Activated CD4-positive, alpha-beta T cell treated with anti-CD3 and anti-CD28 coated beads, Interleukin-2, amount 10 ng/mL, durations not matched to agents 7 days and 5 days (primary cell): Measurements from ENCODE around the gene NTN3. TPM values are rescaled to one million over a fixed set of nuclear protein-coding genes. Genes with fewer than 3 reads are reported as not detected.

ENCODE experiments used
- CTCF ChIA-PET: fragments of 350-600 bp; sonication (Branson Sonifier 250); formaldehyde crosslinking; loops from one replicate; lab custom pipeline; 2021; ENCODE audit warnings: antibody characterized with exemption; lab: Charles Lee
- POLR2A ChIA-PET: fragments of 350-600 bp; sonication (Branson Sonifier 250); formaldehyde crosslinking; loops from one replicate; lab custom pipeline; 2021; ENCODE audit warnings: antibody characterized with exemption; lab: Charles Lee
- DNase-seq: peaks from one replicate; pipeline ENCODE4 v3.0.0-alpha.2; 2020
- H3K27ac Mint-ChIP-seq: one replicate; pipeline ENCODE4 v1.8.0; 2021; ENCODE audit warnings: mild to moderate bottlenecking, moderate library complexity, mixed read lengths
- H3K27me3 Mint-ChIP-seq: one replicate; pipeline ENCODE4 v1.8.0; 2021; ENCODE audit warnings: mixed read lengths
- H3K36me3 Mint-ChIP-seq: one replicate; pipeline ENCODE4 v1.8.0; 2021; ENCODE audit warnings: low read depth, mixed read lengths
- H3K4me1 Mint-ChIP-seq: one replicate; pipeline ENCODE4 v1.8.0; 2021; ENCODE audit warnings: mixed read lengths
- H3K4me3 Mint-ChIP-seq: one replicate; pipeline ENCODE4 v1.8.0; 2021; ENCODE audit warnings: mild to moderate bottlenecking, moderate library complexity, mixed read lengths
- H3K9me3 Mint-ChIP-seq: one replicate; pipeline ENCODE4 v1.8.0; 2021; ENCODE audit warnings: mixed read lengths
- total RNA-seq, 2 experiments: library from RNA; stranded (reverse); gene quantifications; one replicate each; pipeline ENCODE4 v1.2.3, GENCODE V29; 2021

NTN3 gene
- total RNA-seq, 2 experiments from 2014 or later, result not detected

DNA sequence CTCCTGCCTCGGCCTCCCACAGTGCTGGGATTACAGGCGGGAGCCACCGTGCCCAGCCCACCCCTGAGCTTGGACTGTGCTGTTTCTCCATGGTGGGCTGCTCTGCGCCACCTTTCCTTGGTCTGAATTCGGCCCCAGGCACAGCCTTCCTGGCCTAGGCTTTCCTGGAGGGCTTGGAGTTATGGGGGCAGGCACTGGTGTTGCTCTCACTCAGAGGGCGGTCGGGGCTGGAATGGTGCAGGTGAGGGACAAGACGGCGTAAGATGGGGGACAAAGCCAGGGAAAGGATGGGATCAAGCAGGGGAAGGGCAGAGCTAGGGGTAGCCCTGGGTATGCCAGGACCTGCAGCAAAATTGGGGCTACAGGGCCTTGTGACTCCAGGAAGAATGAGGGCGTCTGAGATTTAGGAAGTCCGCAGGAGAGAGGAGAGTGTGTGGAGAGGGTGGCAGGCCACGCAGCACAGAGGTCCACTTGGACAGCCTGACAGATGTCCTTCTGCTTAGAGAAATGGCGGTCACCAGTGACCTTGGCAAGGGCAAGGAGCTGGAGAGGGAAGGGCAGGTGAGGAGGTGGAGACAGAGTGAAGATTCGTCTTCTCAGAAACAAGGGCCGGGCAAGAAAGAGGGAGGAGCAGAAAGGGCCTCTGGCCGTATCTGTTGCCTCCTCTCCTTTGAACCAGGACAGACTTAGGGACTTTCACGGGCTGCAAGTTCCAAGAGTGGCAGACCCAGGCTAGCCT lies 41.1 kb downstream of the NTN3 start:
- Mint-ChIP-seq H3K9me3 (no peaks in the 10 kb centered on the region), H3K4me1 (peaks cover 44% of the 10 kb centered on the region), H3K36me3 (peaks cover 7% of the 10 kb centered on the region), H3K27me3 (no peaks in the 10 kb centered on the region), H3K27ac (peak overlapping the region; percentile 95), H3K4me3 (peak overlapping the region; percentile 86)
- ChIA-PET POLR2A (no interaction called here), CTCF (interaction anchor here (2.4 kb wide), 1 partner anchor 11 kb away, joined by 9 read pairs; no protein-coding TSS in a partner anchor)
- no peak for DNase-seq

DNA sequence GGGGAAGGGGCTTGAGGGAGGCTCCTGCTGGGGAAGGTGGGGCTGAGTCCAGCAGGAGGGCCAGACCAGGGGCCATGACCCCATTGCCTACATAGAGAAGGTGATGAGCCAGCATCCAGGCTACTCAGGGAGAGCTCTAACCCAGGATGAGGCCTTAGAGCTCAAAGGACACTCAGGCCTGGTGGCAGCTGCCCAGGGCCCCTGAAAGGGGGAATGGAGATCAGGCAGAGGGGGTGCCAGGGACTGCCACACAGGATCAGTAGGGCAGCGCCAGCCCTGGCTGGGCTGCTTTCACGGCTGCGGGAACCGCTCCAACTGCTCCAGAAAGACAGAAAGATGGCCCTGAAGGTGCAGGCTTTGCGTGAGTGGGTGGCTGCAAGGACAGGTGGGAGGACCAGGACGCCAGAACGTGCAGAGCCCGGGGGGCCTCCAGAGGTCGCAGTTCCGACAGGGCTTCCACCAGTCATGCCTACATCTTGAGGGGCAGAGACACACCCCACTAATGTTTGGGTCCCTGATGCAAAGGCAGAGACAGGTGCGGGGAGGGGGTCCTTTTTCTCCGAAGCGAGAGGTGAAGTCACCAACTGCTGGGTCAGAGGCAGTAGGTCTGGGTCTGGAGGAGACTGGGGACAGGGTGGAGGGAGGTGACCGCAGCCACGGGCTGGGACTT lies 41.8 kb downstream of the NTN3 start:
- Mint-ChIP-seq H3K4me3 (peak overlapping the region; percentile 86), H3K27ac (peak overlapping the region; percentile 95), H3K9me3 (no peaks in the 10 kb centered on the region), H3K27me3 (no peaks in the 10 kb centered on the region), H3K36me3 (peaks cover 7% of the 10 kb centered on the region), H3K4me1 (peaks cover 48% of the 10 kb centered on the region)
- ChIA-PET CTCF (interaction anchor here (2.4 kb wide), 1 partner anchor 12 kb away, joined by 9 read pairs; no protein-coding TSS in a partner anchor), POLR2A (no interaction called here)
- DNase-seq, result peak; percentile 26

GRCh38 chr16:2513405-2514332 lies 42.6 kb downstream of the NTN3 start, which contains the start of gene ATP6V0C:
TSS of gene ATP6V0C (plus strand) at chr16:2513952. CDS start at chr16:2514104, 152 bp downstream.
- ChIA-PET CTCF (interaction anchor here (2.4 kb wide), 1 partner anchor 13 kb away, joined by 9 read pairs; no protein-coding TSS in a partner anchor), POLR2A (no interaction called here)
- Mint-ChIP-seq H3K4me3 (peak within 1 kb of the TSS; percentile 92), H3K36me3 (peaks cover 7% of the 10 kb centered on the region), H3K4me1 (peaks cover 49% of the 10 kb centered on the region), H3K27me3 (no peaks in the 10 kb centered on the region), H3K27ac (peak within 1 kb of the TSS; percentile 96), H3K9me3 (no peaks in the 10 kb centered on the region)
- DNase-seq, result peak; percentile 92

GRCh38 chr16:2514333-2515179 lies 43.5 kb downstream of the NTN3 start:
- H3K27me3 Mint-ChIP-seq, result no peaks in the 10 kb centered on the region
- peak overlapping the region; percentile 96 for H3K27ac Mint-ChIP-seq
- H3K4me3 Mint-ChIP-seq, result peak overlapping the region; percentile 92
- ChIA-PET CTCF (no interaction called here), POLR2A (no interaction called here)
- H3K9me3 Mint-ChIP-seq, result no peaks in the 10 kb centered on the region
- peaks cover 53% of the 10 kb centered on the region for H3K4me1 Mint-ChIP-seq
- H3K36me3 Mint-ChIP-seq, result peaks cover 11% of the 10 kb centered on the region
- DNase-seq, result peak; percentile 41

- no peak for DNase-seq
- Mint-ChIP-seq H3K27ac (peak overlapping the region; percentile 96), H3K36me3 (peaks cover 15% of the 10 kb centered on the region), H3K9me3 (no peaks in the 10 kb centered on the region), H3K4me1 (peaks cover 52% of the 10 kb centered on the region), H3K27me3 (no peaks in the 10 kb centered on the region), H3K4me3 (peak overlapping the region; percentile 92)
- ChIA-PET POLR2A (no interaction called here), CTCF (interaction anchor here (0.6 to 1.4 kb wide), 3 partner anchors 8 to 29 kb away, joined by 3 to 4 read pairs (median 4); no protein-coding TSS in a partner anchor)
Measured at GRCh38 chr16:2515180-2515851, 44.2 kb downstream of the NTN3 start.

DNA sequence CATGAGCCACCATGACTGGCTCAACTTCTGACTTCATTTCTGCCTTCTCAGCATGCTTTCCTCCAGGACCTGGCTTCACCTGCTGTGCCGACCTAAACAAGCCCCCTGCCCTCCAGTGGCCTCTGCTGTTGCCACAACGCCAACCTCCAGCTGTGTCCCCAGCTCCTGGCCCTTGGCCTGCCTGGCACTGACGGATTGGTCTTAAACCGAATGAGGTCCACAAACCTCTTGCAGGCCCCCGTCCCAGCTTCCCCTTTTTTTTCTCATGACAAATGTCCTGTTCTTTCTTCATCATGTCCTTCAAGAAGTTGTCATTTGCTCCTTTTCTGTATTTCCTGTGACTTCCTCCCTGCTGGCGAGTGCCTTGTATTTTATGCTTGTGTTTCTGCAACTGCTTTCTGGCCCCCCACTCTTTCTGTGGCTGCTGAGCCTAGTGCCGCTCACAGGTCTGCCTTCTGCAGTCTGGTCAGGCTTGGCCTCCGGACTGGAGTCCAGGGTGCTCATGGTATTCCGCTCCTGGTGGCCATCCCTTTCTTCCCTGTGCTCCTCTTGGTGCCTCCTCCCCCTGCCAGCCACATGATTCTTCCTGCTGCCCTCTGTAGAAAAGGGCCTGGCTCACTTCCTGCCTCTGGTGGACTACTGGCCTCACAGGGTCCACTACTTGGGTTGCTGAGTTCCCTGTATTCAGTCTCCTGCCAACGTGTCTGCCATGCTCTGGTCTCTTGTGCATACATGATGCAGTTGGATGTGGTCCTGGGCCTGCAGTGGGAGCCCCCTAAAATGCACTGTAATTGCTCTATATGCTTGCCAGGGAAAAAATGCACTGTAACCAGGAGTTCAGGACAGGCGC lies 45.5 kb downstream of the NTN3 start:
- ChIA-PET POLR2A (no interaction called here), CTCF (interaction anchor here (0.6 to 1.4 kb wide), 3 partner anchors 9 to 375 kb away, joined by 3 to 4 read pairs (median 4); no protein-coding TSS in a partner anchor)
- Mint-ChIP-seq H3K27ac (peak overlapping the region; percentile 96), H3K4me3 (peak overlapping the region; percentile 92), H3K9me3 (no peaks in the 10 kb centered on the region), H3K27me3 (no peaks in the 10 kb centered on the region), H3K4me1 (peaks cover 59% of the 10 kb centered on the region), H3K36me3 (peaks cover 16% of the 10 kb centered on the region)
- no peak for DNase-seq

DNA sequence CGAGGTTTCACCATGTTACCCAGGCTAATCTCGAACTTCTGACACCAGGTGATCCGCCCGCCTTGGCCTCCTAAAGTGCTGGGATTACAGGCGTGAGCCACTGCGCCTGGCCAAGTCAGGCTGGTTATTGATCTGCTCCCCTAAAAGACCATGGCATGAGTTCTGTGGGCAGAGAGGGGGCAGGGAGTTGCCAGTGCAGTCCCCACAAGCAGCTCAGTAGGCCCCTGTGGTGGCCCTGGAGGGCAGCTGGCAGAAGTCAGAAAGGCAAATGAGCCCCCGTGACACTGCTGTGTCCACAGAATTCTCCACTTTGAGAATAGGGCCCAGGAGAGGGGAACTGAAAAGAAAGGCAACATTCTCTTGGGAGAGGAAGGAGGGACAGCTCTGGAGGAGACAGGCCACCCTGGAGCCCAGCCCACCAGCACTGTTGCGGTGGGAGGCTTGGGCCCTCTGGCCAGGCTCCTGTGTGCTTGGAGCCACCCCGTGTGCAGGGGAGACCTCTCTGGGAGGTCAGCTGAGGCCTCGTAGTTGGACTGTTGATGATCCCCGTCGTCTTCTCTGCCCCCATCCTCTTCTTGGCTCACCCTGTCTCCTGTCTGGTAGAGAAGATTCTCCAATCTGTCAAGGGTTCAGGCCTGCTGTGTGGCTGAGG lies 47.0 kb downstream of the NTN3 start:
- ChIA-PET CTCF (interaction anchor here (0.9 to 1.2 kb wide), 2 partner anchors 13 to 17 kb away, joined by 3 read pairs; partner anchors contain the start of gene CEMP1), POLR2A (no interaction called here)
- Mint-ChIP-seq H3K36me3 (peaks cover 18% of the 10 kb centered on the region), H3K4me1 (peaks cover 53% of the 10 kb centered on the region), H3K9me3 (no peaks in the 10 kb centered on the region), H3K27ac (no peak overlapping the region), H3K27me3 (no peaks in the 10 kb centered on the region), H3K4me3 (no peak overlapping the region)
- DNase-seq, result no peak

GRCh38 chr16:2518823-2519710 lies 48.0 kb downstream of the NTN3 start:
- ChIA-PET POLR2A (no interaction called here), CTCF (interaction anchor here (0.9 to 2.1 kb wide), 4 partner anchors 12 to 179 kb away, joined by 3 to 7 read pairs (median 4); partner anchors contain the start of genes ABCA3 and CEMP1)
- Mint-ChIP-seq H3K4me3 (peak overlapping the region; percentile 66), H3K27me3 (no peaks in the 10 kb centered on the region), H3K36me3 (peaks cover 25% of the 10 kb centered on the region), H3K9me3 (no peaks in the 10 kb centered on the region), H3K27ac (peak overlapping the region; percentile 82), H3K4me1 (peaks cover 49% of the 10 kb centered on the region)
- no peak for DNase-seq

GRCh38 chr16:2519711-2520080 lies 48.6 kb downstream of the NTN3 start:
- Mint-ChIP-seq H3K27ac (peak overlapping the region; percentile 95), H3K4me3 (peak overlapping the region; percentile 66), H3K9me3 (no peaks in the 10 kb centered on the region), H3K36me3 (peaks cover 30% of the 10 kb centered on the region), H3K27me3 (no peaks in the 10 kb centered on the region), H3K4me1 (peaks cover 53% of the 10 kb centered on the region)
- POLR2A ChIA-PET, result interaction anchor here (0.7 to 1.6 kb wide), 2 partner anchors 13 to 82 kb away, joined by 3 to 7 read pairs; no protein-coding TSS in a partner anchor
- DNase-seq, result no peak
- CTCF ChIA-PET, result interaction anchor here (0.5 to 2.1 kb wide), 6 partner anchors 9 to 809 kb away, joined by 3 to 7 read pairs (median 4); partner anchors contain the start of gene ABCA3
